Panc1 (cell line): ENCODE results near the gene RABGAP1L.

Experiments used
- POLR2AphosphoS5 ChIP-seq: IDR thresholded peaks from 2 replicates; pipeline ENCODE4 v1.6.1; 2012; ENCODE audit warnings: mild to moderate bottlenecking, low read depth, low read length, moderate library complexity
- TCF7L2 ChIP-seq: IDR thresholded peaks from 2 replicates; pipeline ENCODE4 v1.6.1; 2011; ENCODE audit warnings: mild to moderate bottlenecking, low read depth, low read length, inconsistent platforms
- TF ChIP-seq, protein P1 (sequence below): fragments of 450-650 bp; IDR thresholded peaks from 2 replicates; pipeline ENCODE4 v1.5.1; 2017; ENCODE audit warnings: mild to moderate bottlenecking

- TF ChIP-seq, protein P1, sequence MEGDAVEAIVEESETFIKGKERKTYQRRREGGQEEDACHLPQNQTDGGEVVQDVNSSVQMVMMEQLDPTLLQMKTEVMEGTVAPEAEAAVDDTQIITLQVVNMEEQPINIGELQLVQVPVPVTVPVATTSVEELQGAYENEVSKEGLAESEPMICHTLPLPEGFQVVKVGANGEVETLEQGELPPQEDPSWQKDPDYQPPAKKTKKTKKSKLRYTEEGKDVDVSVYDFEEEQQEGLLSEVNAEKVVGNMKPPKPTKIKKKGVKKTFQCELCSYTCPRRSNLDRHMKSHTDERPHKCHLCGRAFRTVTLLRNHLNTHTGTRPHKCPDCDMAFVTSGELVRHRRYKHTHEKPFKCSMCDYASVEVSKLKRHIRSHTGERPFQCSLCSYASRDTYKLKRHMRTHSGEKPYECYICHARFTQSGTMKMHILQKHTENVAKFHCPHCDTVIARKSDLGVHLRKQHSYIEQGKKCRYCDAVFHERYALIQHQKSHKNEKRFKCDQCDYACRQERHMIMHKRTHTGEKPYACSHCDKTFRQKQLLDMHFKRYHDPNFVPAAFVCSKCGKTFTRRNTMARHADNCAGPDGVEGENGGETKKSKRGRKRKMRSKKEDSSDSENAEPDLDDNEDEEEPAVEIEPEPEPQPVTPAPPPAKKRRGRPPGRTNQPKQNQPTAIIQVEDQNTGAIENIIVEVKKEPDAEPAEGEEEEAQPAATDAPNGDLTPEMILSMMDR: no peak
- no peak for TF ChIP-seq POLR2AphosphoS5
- TF ChIP-seq TCF7L2: no peak
Observed at GRCh38 chr1:174406421-174406820, 247.1 kb downstream of the RABGAP1L start.
